ENCODE data around the gene ALG14.

GRCh38 chr1:95117207-95118066 is 44.7 kb upstream of the ALG14 start, which contains the start of gene TLCD4:
- TF ChIP-seq REST (IDR thresholded peaks at IDR 0.05) (no peak), CTCF (IDR thresholded peaks at IDR 0.05; ENCODE audit: low read depth, low read length, missing input control) (no peak), RAD21 (IDR thresholded peaks at IDR 0.05) (no peak), SP1 (IDR thresholded peaks at IDR 0.05) (no peak), JUND (IDR thresholded peaks at IDR 0.05) (no peak), TAF1 (conservative IDR thresholded peaks at IDR 0.05) (no peak), EGR1 (IDR thresholded peaks at IDR 0.05; ENCODE audit: low read depth in 2 of 2) (no peak), GABPA (IDR thresholded peaks at IDR 0.05 in 1 of 2, conservative IDR thresholded peaks at IDR 0.05 in 1 of 2) (no peak), HNF4G (IDR thresholded peaks at IDR 0.05) (no peak)
- TF ChIP-seq, protein P1, sequence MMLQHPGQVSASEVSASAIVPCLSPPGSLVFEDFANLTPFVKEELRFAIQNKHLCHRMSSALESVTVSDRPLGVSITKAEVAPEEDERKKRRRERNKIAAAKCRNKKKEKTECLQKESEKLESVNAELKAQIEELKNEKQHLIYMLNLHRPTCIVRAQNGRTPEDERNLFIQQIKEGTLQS (IDR thresholded peaks at IDR 0.05): no peak
